Left renal pelvis (tissue), 4 donors: Measurements from ENCODE around the gene FIGNL2. TPM values are rescaled to one million over a fixed set of nuclear protein-coding genes. Genes with fewer than 3 reads are reported as not detected.

Experiments
- DNase-seq, 4 donors: peaks; one replicate each; pipeline ENCODE4 v3.0.0-alpha.2; 2013; ENCODE audit warnings: low read depth in 4 of 4, low spot score in 3 of 4
- polyA plus RNA-seq, 4 donors: library from polyadenylated mRNA; unstranded; fragments of 120-200 nt; gene quantifications; one replicate each; pipeline ENCODE4 v1.2.1, GENCODE V29; 2013; ENCODE audit not compliant: insufficient read length in 4 of 4

Gene FIGNL2
- polyA plus RNA-seq, 4 donors: 2.8 to 5.5 (median 3.9) TPM

GRCh38 chr12:51874486-51874885 lies 26.0 kb upstream of the FIGNL2 start:
- DNase-seq: no peak

DNA sequence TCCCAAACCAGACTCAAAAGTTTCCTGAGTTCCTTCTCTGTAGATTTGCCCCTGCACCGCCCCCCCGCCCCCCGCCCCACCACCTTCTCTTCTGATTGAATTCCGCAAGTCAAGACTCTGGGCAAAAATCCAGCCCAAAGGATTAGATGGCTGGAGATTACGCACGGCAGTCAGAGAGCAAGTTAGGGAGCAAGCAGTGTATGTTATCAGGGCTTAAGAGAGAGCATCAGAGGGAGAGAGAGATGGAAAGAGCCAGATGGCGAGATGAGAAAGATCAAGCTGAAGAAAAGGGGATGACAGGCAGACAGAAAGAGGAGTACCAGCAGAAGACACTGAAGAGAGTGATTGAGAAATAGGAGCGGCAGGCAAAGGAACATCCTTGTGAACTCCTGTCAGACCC lies 25.5 kb upstream of the FIGNL2 start:
- no peak for DNase-seq

- DNase-seq: no peak
Measured at GRCh38 chr12:51873251-51873994, 24.9 kb upstream of the FIGNL2 start.

DNA sequence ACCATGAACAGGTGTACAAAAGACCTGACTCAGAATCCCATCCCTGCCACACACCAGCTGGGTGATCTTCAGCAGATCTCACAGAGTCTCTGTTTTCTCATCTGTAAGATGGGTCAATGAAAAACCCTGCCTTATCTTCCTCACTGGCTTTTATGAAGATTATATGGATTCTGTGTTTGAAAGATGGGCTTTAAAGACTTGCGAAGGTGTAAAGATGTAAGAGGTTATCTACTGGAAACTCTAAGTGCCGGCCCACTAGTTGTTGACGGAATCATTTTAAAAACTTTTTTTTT lies 24.1 kb upstream of the FIGNL2 start:
- DNase-seq: no peak

DNA sequence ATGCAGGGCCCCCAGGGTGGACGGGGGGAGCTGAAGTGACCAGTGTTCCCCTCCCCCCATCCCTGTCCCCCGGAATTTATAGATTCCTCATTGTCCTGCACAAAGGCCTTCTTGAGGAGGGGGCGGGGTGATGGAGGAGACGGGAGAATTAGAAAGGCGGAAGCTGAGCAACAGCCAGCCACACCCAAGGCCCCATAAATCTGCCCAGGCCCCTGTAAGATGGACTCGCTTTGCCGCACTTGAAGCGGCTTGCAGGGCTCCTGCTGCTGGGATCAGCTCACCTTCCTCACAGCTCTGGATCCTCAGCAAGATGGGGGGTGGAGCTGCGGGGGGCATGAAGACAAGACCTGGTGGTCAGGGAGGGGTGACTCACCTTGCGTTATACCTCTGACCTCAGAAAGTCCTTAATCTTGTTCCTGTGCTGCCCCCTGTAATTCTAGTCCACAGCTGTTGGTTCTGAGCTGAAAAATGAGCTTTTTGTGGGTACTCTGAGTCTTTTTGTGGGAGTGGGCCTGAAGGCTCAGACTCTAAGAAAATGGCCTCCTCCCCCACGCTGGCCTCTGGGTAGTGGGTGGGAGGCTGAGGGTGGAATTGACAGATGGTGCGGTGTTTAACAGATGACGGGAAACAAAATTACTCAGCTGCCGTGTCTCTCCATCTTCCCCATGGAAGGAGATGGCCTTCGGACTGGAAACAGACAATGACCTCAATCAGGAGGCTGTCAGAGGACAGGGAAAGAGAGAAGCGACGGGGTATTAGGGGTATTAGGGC lies 23.6 kb upstream of the FIGNL2 start:
- no peak for DNase-seq

GRCh38 chr12:51871126-51871525 lies 22.6 kb upstream of the FIGNL2 start:
- no peak for DNase-seq

- DNase-seq: no peak
Measured at GRCh38 chr12:51870504-51870903, 22.0 kb upstream of the FIGNL2 start.

- DNase-seq: no peak
Measured at GRCh38 chr12:51869931-51870330, 21.4 kb upstream of the FIGNL2 start.

DNA sequence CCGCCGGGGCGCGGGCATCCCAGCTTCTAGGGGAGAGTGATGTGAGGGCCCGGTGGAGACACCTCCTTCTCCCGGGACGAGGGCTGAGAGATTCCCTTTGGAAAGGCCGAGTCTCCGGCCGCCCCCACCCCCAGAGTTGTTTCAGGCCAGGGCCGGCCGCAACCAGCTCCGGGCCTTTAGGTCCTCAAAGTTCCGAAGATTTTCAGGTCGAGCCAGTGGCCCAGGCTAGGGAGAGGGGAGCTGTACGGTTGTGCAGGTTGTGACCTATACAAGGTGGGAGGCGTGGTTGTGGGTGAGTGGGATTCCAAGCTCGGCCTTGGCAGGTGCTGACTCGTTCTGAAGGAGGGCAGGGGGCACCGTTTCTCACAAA lies 21.0 kb upstream of the FIGNL2 start:
- no peak for DNase-seq

GRCh38 chr12:51868821-51869495 lies 20.4 kb upstream of the FIGNL2 start:
- DNase-seq: no peak

GRCh38 chr12:51867796-51868428 lies 19.4 kb upstream of the FIGNL2 start:
- no peak for DNase-seq

- no peak for DNase-seq
Measured at GRCh38 chr12:51867371-51867770, 18.9 kb upstream of the FIGNL2 start.

DNA sequence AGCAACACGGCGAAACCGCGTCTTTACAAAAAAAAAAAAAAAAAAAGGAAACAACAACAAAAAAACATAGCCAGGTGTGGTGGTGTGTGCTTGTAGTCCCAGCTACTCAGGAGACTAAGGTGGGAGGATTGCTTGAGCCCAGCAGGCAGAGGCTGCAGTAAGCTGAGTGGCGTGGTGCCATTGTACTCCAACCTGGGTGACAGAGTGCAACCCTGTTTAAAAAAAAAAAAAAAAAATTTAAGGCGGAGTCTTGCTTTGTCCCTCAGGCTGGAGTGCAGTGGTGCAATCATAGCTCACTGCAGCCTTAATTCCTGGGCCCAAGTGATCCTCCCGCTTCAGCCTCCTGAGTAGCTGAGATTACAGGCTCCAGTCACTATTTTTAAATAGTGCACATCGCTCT lies 18.2 kb upstream of the FIGNL2 start:
- DNase-seq: no peak

- no peak for DNase-seq
Measured at GRCh38 chr12:51866324-51866723, 17.8 kb upstream of the FIGNL2 start.

DNA sequence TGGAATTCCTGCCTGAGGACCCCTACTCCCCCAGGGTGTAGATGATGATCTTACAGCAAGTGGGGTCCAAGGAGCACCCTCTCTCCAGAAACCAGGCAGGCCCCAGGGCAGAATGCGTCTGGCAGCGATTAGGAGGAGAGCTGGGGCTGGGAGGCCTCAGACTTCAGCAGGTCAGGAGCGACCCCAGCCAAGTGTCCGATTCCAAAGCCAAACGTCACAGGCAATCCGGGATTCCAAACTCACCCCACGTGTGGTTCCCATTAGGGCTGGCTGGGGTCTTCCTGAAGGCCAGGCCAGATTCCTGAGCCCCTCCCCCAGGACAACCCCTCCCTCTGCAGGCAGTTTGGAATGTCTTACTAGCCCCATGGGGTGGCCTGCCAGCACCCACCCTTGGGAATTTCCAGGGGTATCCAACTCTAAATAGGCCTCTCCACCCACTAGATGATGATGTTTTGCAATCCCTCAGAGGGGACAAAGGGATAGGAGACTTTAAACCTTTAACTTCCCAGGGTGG lies 17.3 kb upstream of the FIGNL2 start:
- DNase-seq: no peak

- DNase-seq: no peak
Measured at GRCh38 chr12:51864833-51865670, 16.5 kb upstream of the FIGNL2 start.

DNA sequence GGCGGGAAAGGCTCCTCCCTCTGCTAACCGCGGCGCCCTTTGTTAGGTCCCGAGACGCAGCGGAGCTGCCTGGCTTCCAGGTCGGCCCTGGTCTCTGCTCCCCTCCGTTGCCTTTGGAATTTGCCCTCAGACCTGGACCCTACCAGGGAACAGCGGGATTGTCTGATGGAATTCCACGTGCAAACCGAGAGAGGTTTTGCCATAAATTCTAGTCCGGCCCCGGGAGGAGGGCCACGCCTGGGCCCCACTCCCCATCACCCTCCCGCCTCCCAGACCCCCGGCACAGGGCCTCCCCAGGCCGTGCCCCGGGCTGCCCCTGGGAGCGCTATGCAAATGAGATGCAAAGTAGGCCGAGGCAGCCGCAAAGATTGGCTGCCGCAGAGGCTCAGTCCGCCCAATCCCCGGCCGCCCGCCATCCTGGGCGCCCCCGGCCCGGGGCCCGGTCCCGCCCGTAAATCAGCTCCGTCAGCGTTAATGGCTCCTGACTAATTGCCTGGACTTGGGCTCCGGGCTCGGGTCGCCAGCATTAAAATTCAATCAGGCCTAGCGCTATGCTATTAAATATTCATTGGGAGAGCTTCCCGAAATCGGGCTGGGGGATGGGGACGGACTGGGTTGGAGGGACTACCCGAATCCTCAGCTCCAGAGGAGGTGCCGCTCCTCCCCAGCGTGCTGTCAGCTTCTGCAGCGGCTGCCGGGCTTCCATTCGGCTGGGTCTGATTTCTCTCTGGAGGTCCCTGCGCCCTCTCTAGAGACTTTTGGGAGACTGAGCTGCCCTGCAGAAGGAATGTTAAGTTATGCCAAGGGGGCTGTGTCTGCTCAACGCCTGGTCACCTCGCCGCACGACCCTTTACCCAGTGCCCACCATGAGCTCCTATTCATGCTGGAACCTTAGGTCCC lies 15.7 kb upstream of the FIGNL2 start:
- DNase-seq: peak in 1 of 4 donors; percentile 79

DNA sequence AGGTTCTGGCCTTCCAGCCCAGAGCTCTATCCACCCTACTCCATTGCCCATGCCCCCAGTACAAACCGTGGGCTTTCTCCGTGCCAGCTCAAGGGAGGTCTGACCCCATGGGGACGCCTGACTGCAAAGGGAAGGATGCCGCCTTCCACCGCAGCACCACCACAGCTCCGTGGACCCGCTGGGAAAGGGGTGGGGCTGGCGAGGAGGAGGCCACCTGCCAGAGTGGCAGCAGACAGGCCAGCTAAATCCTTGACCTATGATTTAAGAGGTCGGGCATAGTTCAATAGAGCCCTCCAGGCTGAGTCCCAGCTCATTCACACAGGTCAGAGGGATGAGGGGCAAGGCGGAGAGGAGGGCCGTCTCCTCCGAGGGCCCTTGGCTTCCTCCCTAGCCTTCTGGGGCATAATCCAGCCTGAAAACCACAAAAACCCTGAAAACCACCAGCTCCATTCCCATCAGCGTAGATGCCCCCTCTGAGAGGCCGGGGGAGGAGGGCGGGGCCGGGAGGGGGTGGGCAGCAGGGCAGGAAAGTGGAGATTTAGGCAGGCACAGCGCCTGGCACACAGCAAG lies 14.9 kb upstream of the FIGNL2 start:
- DNase-seq: no peak

DNA sequence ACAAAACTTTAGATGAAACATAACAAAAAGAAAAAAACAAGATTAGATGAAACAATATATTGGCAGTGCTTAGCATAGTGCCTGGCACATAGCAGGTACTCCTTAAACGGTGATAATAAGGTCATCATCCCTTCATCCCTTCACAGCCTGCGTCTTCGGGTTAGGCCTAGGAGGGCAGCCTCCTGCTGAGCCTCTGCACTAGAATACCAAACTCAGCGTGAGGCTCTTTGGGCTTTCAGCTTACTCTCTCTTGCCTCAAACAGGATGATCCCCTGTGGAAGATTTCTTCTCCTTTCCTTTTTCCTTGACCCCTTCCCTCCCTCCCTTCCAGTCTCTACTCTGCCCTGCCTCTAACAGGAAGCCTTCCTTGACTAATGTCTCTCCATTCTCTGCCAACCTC lies 14.4 kb upstream of the FIGNL2 start:
- no peak for DNase-seq
